Fibroblast of gingiva (primary cell): Measurements from ENCODE around the gene MIP.
"Not testable (repeated sequence)": the region's sequence is repeated elsewhere in the genome, so short reads cannot be mapped to it uniquely, and the experiment has no call there.

Experiments used
- DNase-seq: peaks from one replicate; pipeline ENCODE4 v3.0.0-alpha.2; 2011; ENCODE audit warnings: low read depth

MIP gene

DNA sequence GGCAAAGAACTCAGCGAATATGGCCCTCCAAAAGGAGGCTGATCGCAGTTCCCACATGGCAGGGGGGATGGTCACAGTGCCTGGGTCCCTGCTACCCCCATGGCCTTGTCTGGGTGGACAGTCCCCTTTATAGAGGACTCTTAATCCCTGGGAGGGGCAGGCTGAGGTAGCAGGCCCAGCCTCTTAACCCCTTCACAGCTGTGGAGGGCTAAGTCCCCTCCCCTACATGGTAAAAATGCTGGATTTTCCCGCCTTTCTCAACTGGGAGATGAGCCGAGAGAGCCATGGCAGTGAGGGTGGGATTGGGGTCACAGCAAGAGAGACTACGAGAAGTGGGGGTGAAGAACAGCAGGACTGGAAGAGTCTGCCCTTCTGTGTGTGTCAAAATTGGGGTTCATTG, at the start of gene MIP:
TSS of gene MIP (minus strand) at position 101 of the 400 bp plus-strand sequence. CDS start at position 57, 44 bp downstream.
- no peak for DNase-seq

- DNase-seq, result not testable (repeated sequence)
Measured at GRCh38 chr12:56499879-56500278, 45.4 kb upstream of the MIP start.

DNA sequence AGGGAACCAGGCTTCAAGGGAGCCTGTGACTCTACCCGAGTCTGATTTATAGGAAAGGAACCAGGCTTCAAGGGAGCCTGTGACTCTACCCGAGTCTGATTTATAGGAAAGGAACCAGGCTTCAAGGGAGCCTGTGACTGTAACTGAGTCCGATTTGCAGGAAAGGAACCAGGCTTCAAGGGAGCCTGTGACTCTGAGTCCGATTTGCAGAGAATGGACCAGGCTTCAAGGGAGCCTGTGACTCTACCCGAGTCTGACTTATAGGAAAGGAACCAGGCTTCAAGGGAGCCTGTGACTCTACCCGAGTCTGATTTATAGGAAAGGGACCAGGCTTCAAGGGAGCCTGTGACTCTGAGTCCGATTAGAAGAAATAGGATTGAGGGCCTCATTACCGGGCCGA, 45.0 kb upstream of the MIP start:
- DNase-seq, result not testable (repeated sequence)

DNA sequence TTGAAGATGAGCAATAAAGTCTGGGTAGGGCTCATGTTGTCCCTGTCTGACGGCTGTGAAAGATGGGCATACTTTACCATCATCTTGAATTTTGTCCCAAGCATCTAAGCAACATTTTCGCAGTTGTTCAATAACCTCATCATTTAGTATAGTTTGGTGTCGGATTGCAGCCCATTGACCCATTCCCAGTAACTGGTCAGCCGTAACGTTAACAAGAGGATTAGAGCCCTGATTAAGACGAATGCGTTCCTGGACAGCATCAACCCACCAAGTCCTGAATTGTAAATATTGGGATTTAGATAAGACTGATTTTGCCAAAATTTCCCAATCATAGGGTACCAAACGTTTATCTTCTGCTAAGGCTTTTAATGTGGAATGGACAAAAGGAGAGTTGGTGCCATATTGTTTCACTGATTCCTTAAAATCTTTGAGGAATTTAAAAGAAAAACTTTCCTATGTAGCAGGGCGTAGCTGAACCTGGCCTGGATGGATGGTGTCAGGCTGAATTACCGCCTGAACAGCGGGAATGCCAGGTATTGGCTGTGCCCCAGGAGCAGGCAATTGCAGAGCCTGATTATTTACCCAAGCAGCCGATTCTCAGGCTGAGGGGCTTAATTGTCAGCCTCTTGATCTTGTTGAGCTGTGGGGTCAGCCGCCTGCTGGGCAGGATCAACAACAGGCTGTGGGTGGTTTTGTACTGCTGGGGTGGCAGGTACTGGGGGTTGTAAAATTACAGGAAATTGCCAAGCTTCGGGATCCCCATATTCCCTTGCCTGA, 43.9 kb upstream of the MIP start:
- not testable (repeated sequence) for DNase-seq

DNA sequence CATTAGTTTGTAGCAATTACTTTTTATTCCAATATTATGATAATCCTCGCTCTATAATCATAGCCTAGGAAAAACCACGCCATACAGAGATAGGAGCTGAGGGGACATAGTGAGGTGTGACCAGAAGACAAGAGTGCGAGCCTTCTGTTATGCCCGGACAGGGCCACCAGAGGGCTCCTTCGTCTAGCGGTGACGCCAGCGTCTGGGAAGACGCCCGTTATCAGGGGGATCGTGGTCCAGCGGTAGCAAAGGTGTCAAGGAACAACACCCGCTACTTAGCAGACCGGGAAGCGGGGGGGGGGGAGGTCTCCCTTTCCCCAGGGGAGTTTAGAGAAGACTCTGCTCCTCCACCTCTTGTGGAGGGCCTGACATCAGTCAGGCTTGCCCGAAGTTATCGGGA, 42.2 kb upstream of the MIP start:
- DNase-seq, result peak; percentile 21

GRCh38 chr12:56494481-56494880, 40.0 kb upstream of the MIP start:
- not testable (repeated sequence) for DNase-seq

- not testable (repeated sequence) for DNase-seq
Measured at GRCh38 chr12:56494106-56494415, 39.6 kb upstream of the MIP start.

- not testable (repeated sequence) for DNase-seq
Measured at GRCh38 chr12:56493409-56494105, 39.1 kb upstream of the MIP start.

- no peak for DNase-seq
Measured at GRCh38 chr12:56490360-56490759, 35.9 kb upstream of the MIP start.

DNA sequence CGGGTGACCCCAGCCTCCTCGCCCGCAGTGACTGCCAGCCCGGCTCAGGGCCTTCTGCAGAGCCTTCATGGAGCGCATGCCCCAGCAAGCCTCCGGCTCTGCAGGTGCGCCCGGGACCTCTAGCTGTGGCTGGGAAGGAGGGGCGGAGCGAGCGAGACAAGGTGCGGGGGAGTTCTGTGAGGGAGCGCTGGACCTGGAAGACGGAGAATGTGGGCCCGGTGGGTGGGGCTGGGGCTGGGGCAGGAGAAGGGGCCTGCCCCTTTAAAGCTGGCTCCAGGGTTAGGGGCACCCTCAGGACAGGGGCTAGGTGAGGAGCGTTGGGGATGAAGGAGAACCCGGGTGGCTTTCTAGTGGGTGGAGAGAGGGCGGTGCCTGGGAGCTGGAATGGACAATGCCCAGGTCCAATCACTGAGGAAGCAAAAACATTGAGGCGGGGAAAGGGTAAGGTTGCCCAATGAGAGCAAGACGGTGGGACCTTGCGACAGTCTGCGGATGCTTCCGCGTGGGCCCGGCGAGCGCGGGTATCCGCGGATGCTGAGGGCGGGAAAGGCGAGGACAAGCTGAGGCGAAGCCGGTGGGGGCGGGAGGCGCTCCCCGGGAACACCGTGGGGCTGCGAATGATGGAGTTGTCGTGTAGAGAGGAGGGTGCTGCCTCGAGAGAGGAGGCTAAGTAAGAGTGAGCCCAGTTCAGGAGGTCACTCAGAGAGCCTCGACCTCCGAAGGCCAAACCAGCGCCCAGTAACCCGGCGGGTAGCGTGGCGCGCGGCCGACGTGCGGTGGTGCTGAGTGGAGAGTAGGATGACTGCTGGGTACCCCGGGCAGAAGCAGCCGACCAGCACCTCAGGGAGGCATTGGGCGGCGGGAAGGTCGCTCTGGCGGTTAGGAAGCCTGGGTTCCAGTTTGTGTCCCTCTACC, 33.8 kb upstream of the MIP start, which contains the start of gene GLS2:
TSS of gene GLS2 (minus strand) at position 121 of the 915 bp plus-strand sequence. CDS start at position 78, 43 bp downstream.
- peak; percentile 67 for DNase-seq

DNA sequence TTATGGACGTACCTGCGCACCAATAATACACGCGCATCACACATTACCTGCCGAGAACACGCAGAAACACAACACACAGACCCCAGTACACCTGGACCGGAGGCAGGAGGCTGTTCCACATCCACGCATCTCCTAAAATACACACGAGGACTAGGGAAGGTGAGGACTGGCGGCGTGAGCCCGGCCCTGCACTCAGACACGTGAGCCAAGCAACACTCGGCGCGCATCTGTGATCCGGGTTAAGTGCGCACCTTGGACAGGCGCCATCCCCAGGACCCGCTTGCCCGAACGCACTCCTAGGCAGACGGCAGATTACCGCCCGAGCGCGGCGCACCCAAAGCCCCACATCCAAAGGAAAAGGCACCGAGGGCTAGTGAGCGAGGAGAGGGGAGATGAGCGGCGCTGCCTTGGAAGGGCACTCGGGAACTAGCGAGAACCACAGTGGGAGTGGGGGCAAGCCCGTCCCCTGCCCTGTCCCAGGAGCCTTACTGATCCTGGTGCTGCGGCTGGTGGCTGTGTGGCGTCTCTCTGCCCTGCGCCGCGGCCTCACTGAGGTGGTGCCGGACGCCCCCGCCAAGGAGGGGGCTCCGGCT, 33.1 kb upstream of the MIP start:
- no peak for DNase-seq

GRCh38 chr12:56486694-56487093, 32.2 kb upstream of the MIP start:
- no peak for DNase-seq

- no peak for DNase-seq
Measured at GRCh38 chr12:56484566-56484965, 30.1 kb upstream of the MIP start.

- DNase-seq, result no peak
Measured at GRCh38 chr12:56479625-56480024, 25.2 kb upstream of the MIP start.

DNA sequence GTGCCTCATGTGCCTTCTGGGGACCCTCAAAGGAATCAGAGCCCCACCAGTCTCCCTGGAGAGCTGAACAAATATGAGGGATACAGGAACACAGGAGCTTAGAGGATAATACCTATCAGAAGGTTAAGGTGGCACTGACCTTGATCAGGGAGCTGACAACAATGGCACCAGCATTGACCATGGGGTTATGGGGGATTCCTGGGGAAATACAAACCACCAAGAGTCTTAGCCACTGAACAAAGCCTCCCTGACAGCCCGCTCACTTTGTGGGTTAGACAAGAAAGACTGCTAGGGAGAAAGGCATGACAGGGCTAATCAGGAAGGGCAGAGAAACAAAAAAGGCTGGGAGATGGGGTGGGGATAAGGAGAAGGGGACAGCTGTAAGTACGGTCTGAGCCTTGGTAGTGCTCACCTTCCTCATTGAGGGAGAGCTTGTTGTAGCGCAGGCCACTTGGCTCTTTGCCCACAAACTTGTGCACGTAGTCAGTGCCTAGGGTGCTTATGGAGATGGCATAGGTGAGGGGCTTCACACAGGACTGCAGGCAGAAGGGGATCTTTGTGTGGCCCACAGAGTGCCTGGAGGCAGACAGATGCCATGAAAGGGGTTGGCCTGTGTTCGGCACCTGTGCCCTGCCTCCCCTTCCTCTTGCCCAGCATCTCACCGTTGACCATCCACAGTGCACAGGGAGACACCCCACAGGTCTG, 23.2 kb upstream of the MIP start:
- DNase-seq, result no peak

DNA sequence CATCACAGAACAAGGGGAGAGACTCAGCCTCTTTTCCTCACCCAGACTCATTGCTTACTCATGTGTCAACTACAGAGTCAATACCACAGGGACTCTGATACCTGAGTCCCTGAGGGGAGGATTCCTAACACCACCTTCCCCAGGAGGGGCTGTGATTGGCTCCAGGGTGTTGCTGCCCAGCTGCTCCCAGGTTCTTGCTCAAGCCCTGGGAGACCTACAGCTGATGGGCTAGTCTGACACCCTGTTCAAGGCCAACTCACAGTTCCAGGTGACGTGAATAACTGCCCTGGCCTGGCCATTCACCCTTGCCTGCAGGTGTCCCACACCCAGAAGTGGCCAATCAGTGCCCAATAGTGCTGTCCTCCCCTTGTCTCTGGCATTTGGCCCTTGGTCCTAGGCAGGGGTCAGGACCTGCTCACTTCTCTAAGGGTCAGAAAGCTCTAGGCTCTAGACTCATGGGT, 22.5 kb upstream of the MIP start:
- DNase-seq, result no peak

GRCh38 chr12:56476143-56476542, 21.7 kb upstream of the MIP start:
- DNase-seq, result no peak

DNA sequence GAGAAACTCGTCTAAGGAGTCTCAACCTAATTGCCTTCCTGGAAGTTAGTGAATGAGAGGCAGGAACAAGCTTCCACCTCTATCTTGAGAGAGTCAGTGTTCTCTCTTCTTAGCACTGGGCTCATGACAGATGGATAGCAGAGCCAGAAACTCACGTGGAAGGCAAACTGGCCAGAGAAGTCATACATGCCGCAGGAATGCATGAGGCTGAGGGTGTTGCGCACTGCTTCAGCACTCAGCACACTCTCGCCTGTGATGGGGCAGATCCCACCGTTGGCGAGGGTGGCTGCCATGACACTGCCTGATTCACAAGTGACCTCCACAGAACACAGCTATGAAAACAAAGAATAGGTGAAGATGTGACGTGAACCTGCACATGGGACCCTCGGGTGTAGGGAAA, 19.9 kb upstream of the MIP start:
- no peak for DNase-seq

DNA sequence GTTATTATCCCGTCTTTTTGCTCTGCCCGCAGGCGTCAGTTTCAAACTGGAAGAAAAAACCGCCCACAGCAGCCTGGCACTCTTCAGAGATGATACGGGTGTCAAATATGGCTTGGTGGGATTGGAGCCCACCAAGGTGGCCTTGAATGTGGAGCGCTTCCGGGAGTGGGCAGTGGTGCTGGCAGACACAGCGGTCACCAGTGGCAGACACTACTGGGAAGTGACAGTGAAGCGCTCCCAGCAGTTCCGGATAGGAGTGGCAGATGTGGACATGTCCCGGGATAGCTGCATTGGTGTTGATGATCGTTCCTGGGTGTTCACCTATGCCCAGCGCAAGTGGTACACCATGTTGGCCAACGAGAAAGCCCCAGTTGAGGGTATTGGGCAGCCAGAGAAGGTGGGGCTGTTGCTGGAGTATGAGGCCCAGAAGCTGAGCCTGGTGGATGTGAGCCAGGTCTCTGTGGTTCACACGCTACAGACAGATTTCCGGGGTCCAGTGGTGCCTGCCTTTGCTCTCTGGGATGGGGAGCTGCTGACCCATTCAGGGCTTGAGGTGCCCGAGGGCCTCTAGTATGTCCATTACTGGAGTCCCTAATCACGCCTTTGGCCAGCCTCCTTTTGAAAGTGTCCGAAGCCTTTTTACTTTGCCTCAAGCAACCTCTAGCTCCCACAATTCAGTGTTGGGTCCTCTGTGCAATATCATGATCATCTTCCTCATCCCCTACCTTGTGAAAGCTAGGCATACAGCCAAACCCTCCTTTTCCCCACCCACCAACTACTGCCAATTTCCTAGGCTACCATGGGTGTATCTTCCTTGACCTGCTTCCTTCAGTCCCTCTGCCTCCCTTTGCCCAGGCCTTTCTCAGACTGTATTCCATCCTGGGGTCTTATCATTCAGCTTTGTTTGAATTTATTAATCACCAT, 14.8 kb upstream of the MIP start:
- DNase-seq, result no peak
